GM12878 (cell line): ENCODE data around the gene PDS5A. TPM values are rescaled to one million over a fixed set of nuclear protein-coding genes. Genes with fewer than 3 reads are reported as not detected.
A peak's percentile ranks its signal among the peaks of the same experiment; 100 is the strongest.
"Not testable (repeated sequence)": the region's sequence is repeated elsewhere in the genome, so short reads cannot be mapped to it uniquely, and the experiment has no call there.

ENCODE experiments used
- ATAC-seq: fragments of 200-7000 bp; cut with Tn5 transposase; 3 replicates; pipeline ENCODE4 v1.9.1; 2020; ENCODE audit warnings: mild to moderate bottlenecking, moderate library complexity
- BruUV-seq: library from RNA; stranded (reverse); fragments of 400-500 nt; replicated peaks from 2 replicates; lab custom pipeline; 2021; lab: Mats Ljungman, UMichigan
- CTCF ChIA-PET: fragments of 300-600 bp; sonication (Branson Sonifier 250); formaldehyde crosslinking; extraction: SDS; loops from one replicate; lab custom pipeline; 2021; ENCODE audit warnings: inconsistent platforms; lab: Yijun Ruan, JAX
- POLR2A ChIA-PET: fragments of 350-600 bp; formaldehyde crosslinking; extraction: SDS; loops from one replicate; lab custom pipeline; 2021; ENCODE audit warnings: inconsistent platforms; lab: Charles Lee
- RAD21 ChIA-PET: fragments of 300-600 bp; sonication (Branson Sonifier 250); formaldehyde crosslinking; loops from one replicate; lab custom pipeline; 2023; ENCODE audit warnings: antibody characterized with exemption; ENCODE audit not compliant: unreplicated experiment; lab: Charles Lee
- SMC1A ChIA-PET: fragments of 300-600 bp; sonication (Branson Sonifier 250); formaldehyde crosslinking; loops from one replicate; lab custom pipeline; 2023; ENCODE audit not compliant: unreplicated experiment, uncharacterized antibody; lab: Charles Lee
- DNase-seq: peaks from one replicate; pipeline ENCODE4 v3.0.0-alpha.2; 2011; ENCODE audit warnings: low read depth, low spot score
- FAIRE-seq: peaks from 3 replicates; lab custom pipeline; 2011; peaks lifted over from hg19 to GRCh38; lab: Jason Lieb, UNC
- H2AFZ ChIP-seq: 2 replicates; pipeline ENCODE4 v1.6.0; 2011; ENCODE audit warnings: low read depth, low read length, control low read depth; ENCODE audit not compliant: control insufficient read depth
- H3K27ac ChIP-seq: 2 replicates; pipeline ENCODE4 v1.5.1; 2011; ENCODE audit warnings: control low read depth; ENCODE audit not compliant: control insufficient read depth, insufficient read depth
- H3K27me3 ChIP-seq, 2 experiments: replicated peaks in 1 of 2; 2 replicates each; pipeline versions ENCODE4 v1.6.0 to v1.6.1; 2011; ENCODE audit warnings: low read length in 1 of 2; ENCODE audit not compliant: control insufficient read depth in 2 of 2, insufficient read depth in 2 of 2
- H3K36me3 ChIP-seq, 2 experiments: 2 replicates each; pipeline ENCODE4 v1.5.1; 2011; ENCODE audit warnings: low read length in 1 of 2; ENCODE audit not compliant: control insufficient read depth in 2 of 2, insufficient read depth in 2 of 2
- H3K4me1 ChIP-seq: 2 replicates; pipeline ENCODE4 v1.6.1; 2011; ENCODE audit warnings: mild to moderate bottlenecking, low read length, moderate library complexity, mixed read lengths; ENCODE audit not compliant: control insufficient read depth, insufficient read depth
- H3K4me2 ChIP-seq: 2 replicates; pipeline ENCODE4 v1.6.0; 2011; ENCODE audit warnings: control low read depth; ENCODE audit not compliant: control insufficient read depth, insufficient read depth
- H3K4me3 ChIP-seq: fragments of 200-600 bp; sonication (generic); 2 replicates; pipeline ENCODE4 v1.5.1; 2016
- H3K79me2 ChIP-seq: 2 replicates; pipeline ENCODE4 v1.6.0; 2011; ENCODE audit warnings: low read length; ENCODE audit not compliant: control insufficient read depth, insufficient read depth
- H3K9ac ChIP-seq: 2 replicates; pipeline ENCODE4 v1.8.0; 2011; ENCODE audit warnings: low read length, control low read depth, mixed read lengths; ENCODE audit not compliant: control insufficient read depth, insufficient read depth
- H3K9me3 ChIP-seq: replicated peaks from 3 replicates; pipeline ENCODE4 v1.5.1; 2011; ENCODE audit warnings: mild to moderate bottlenecking, low read length; ENCODE audit not compliant: control insufficient read depth, insufficient read depth
- H4K20me1 ChIP-seq: 2 replicates; pipeline ENCODE4 v1.6.0; 2011; ENCODE audit not compliant: control insufficient read depth, insufficient read depth
- POU2F2 ChIP-seq: IDR thresholded peaks from 3 replicates; pipeline ENCODE4 v1.6.1; 2011; ENCODE audit warnings: low read depth, mild to moderate bottlenecking, low read length, borderline replicate concordance
- ZSCAN29 ChIP-seq: fragments of 450-650 bp; IDR thresholded peaks from 2 replicates; pipeline ENCODE4 v1.6.1; 2017; ENCODE audit warnings: mild to moderate bottlenecking, moderate library complexity
- WGBS: methylation state at CpG from one replicate; pipeline ENCODE4 v1.1.6; 2016; ENCODE audit warnings: low lambda C conversion rate; ENCODE audit not compliant: insufficient replicate concordance, insufficient coverage; ENCODE audit errors: missing lambda C conversion rate; 5-methylcytosine and 5-hydroxymethylcytosine counted together
- in situ Hi-C: fragments of 300-500 bp; cut with MboI; formaldehyde crosslinking; loops from 9 replicates; pipeline ENCODE4 v1.14.3; 2018; ENCODE audit warnings: mixed read lengths
- intact Hi-C: fragments of 100-400 bp; cut with micrococcal nuclease; formaldehyde crosslinking; loops from one replicate; pipeline ENCODE4 v1.14.2; 2022; ENCODE audit not compliant: unreplicated experiment
- polyA plus RNA-seq, 11 experiments: library from polyadenylated mRNA; depleted of rRNA in 4 of 11; unstranded in 6 of 11; stranded (reverse) in 5 of 11; fragments of >200 nt; fragmentation: Nextera tagmentation in 4 of 11; fragmentation: Illumina TruSeq in 1 of 11; extraction: Ambion mirVana in 4 of 11; extraction: Trizol in 1 of 11; gene quantifications; 1 replicate in 1 of 11; 2 replicates in 10 of 11; pipeline versions ENCODE4 v1.2.1 to v1.2.3, GENCODE V29; 2011 to 2016; ENCODE audit warnings: inconsistent platforms in 2 of 11, missing spikeins in 2 of 11, low read depth in 1 of 11
- total RNA-seq, 4 experiments: library from RNA; depleted of rRNA in 3 of 4; stranded (reverse); fragments of >200 nt in 3 of 4; fragmentation: Illumina TruSeq in 1 of 4; extraction: Trizol in 1 of 4; gene quantifications; 2 replicates each; pipeline versions ENCODE4 v1.2.1 to v1.2.3, GENCODE V29; 2013 to 2021
- TF ChIP-seq, protein P1 (sequence below): fragments of 450-650 bp; IDR thresholded peaks from 2 replicates; pipeline ENCODE4 v1.6.1; 2017; ENCODE audit warnings: mild to moderate bottlenecking, moderate library complexity
- TF ChIP-seq, protein P2 (sequence below): IDR thresholded peaks from 2 replicates; pipeline ENCODE4 v1.6.1; 2011; ENCODE audit warnings: mild to moderate bottlenecking, low read depth, low read length, moderate library complexity; ENCODE audit not compliant: insufficient replicate concordance
- TF ChIP-seq, protein P3 (sequence below): fragments of 450-650 bp; IDR thresholded peaks from 2 replicates; pipeline ENCODE4 v1.6.1; 2017; ENCODE audit warnings: borderline replicate concordance
- TF ChIP-seq, protein P4 (sequence below): fragments of 450-650 bp; formaldehyde crosslinking; IDR thresholded peaks from 2 replicates; pipeline ENCODE4 v1.4.0; 2020; ENCODE audit warnings: mild to moderate bottlenecking, moderate library complexity

Gene PDS5A
- total and polyA plus RNA-seq, 10 of the 15 experiments (the other 5 are each of a cell fraction or from before 2014, with no cell fraction given), result 13.7 to 69.7 (median 52.3) TPM

DNA sequence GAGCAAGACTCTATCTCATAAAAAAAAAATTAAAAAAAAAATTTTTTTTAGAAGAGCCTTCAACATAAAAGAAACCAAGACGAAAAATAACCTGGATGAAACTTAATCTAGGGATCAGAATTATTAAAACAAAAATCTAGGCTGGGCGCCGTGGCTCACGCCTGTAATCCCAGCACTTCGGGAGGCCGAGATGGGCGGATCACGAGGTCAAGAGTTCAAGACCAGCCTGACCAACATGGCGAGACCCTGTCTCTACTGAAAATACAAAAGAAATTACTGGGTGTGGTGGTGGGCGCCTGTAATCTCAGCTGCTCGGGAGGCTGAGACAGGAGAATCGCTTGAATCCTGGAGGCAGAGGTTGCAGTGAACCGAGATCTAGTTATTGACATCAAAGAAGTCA is 184.7 kb downstream of the PDS5A start:
- H3K4me2 ChIP-seq, H2AFZ ChIP-seq, intact Hi-C loops, H3K79me2 ChIP-seq, H3K27ac ChIP-seq, H4K20me1 ChIP-seq, H3K4me3 ChIP-seq, H3K36me3 ChIP-seq, in situ Hi-C loops, POLR2A ChIA-PET, FAIRE-seq, CTCF ChIA-PET, H3K9me3 ChIP-seq, H3K27me3 ChIP-seq, BruUV-seq, DNase-seq, H3K9ac ChIP-seq, ATAC-seq, H3K4me1 ChIP-seq, SMC1A ChIA-PET, RAD21 ChIA-PET: not testable (repeated sequence)
- WGBS, result 88% methylated on average over 13 of the region's 13 CpGs

DNA sequence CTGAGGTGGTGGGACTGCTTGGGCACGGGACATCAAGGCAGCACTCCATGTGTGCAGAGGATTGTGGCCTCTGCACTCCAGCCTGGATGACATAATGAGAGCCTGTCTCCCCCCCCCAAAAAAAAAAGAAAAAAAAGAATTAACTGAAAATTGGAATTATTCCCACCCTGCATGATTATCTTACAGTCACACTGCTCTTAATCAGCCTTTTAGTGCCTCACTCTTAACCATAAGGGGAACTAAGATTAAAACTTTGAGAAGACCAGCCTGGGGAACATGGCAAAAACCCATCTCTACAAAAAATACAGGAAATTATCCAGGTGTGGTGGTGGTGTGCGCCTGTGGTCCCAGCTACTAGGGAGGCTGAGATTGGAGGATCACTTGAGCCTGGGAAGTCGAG is 185.2 kb downstream of the PDS5A start:
- SMC1A ChIA-PET, result no interaction called here

More for the DNA sequence above, 185.2 kb downstream of the PDS5A start:
- WGBS, result 78% methylated on average over 3 of the region's 3 CpGs
- Histone ChIP-seq H3K4me3 (no peak overlapping the region), H3K27ac (no peak overlapping the region), H4K20me1 (no peaks in the 10 kb centered on the region), H3K27me3 (no peaks in the 10 kb centered on the region), H2AFZ (no peak overlapping the region), H3K9ac (no peak overlapping the region), H3K4me1 (peaks cover 7% of the 10 kb centered on the region), H3K4me2 (no peak overlapping the region; the same call in 1 of the 2 replicates), H3K36me3 (no peaks in the 10 kb centered on the region), H3K9me3 (no peaks in the 10 kb centered on the region), H3K79me2 (no peaks in the 10 kb centered on the region)
- in situ Hi-C loops, result no loop called here
- ATAC-seq (peak; percentile 31), FAIRE-seq (no peak), DNase-seq (no peak)
- ChIA-PET POLR2A (no interaction called here), CTCF (no interaction called here), RAD21 (no interaction called here)
- intact Hi-C loops, result no loop called here
- no TSS peak for BruUV-seq
- TF ChIP-seq, protein P1, sequence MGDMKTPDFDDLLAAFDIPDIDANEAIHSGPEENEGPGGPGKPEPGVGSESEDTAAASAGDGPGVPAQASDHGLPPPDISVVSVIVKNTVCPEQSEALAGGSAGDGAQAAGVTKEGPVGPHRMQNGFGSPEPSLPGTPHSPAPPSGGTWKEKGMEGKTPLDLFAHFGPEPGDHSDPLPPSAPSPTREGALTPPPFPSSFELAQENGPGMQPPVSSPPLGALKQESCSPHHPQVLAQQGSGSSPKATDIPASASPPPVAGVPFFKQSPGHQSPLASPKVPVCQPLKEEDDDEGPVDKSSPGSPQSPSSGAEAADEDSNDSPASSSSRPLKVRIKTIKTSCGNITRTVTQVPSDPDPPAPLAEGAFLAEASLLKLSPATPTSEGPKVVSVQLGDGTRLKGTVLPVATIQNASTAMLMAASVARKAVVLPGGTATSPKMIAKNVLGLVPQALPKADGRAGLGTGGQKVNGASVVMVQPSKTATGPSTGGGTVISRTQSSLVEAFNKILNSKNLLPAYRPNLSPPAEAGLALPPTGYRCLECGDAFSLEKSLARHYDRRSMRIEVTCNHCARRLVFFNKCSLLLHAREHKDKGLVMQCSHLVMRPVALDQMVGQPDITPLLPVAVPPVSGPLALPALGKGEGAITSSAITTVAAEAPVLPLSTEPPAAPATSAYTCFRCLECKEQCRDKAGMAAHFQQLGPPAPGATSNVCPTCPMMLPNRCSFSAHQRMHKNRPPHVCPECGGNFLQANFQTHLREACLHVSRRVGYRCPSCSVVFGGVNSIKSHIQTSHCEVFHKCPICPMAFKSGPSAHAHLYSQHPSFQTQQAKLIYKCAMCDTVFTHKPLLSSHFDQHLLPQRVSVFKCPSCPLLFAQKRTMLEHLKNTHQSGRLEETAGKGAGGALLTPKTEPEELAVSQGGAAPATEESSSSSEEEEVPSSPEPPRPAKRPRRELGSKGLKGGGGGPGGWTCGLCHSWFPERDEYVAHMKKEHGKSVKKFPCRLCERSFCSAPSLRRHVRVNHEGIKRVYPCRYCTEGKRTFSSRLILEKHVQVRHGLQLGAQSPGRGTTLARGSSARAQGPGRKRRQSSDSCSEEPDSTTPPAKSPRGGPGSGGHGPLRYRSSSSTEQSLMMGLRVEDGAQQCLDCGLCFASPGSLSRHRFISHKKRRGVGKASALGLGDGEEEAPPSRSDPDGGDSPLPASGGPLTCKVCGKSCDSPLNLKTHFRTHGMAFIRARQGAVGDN, result no peak
- TF ChIP-seq POU2F2 (no peak), ZSCAN29 (no peak)
- TF ChIP-seq, protein P2, sequence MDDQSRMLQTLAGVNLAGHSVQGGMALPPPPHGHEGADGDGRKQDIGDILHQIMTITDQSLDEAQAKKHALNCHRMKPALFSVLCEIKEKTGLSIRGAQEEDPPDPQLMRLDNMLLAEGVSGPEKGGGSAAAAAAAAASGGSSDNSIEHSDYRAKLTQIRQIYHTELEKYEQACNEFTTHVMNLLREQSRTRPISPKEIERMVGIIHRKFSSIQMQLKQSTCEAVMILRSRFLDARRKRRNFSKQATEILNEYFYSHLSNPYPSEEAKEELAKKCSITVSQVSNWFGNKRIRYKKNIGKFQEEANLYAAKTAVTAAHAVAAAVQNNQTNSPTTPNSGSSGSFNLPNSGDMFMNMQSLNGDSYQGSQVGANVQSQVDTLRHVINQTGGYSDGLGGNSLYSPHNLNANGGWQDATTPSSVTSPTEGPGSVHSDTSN, result no peak
- TF ChIP-seq, protein P3, sequence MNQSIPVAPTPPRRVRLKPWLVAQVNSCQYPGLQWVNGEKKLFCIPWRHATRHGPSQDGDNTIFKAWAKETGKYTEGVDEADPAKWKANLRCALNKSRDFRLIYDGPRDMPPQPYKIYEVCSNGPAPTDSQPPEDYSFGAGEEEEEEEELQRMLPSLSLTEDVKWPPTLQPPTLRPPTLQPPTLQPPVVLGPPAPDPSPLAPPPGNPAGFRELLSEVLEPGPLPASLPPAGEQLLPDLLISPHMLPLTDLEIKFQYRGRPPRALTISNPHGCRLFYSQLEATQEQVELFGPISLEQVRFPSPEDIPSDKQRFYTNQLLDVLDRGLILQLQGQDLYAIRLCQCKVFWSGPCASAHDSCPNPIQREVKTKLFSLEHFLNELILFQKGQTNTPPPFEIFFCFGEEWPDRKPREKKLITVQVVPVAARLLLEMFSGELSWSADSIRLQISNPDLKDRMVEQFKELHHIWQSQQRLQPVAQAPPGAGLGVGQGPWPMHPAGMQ, result no peak
- TF ChIP-seq, protein P4, sequence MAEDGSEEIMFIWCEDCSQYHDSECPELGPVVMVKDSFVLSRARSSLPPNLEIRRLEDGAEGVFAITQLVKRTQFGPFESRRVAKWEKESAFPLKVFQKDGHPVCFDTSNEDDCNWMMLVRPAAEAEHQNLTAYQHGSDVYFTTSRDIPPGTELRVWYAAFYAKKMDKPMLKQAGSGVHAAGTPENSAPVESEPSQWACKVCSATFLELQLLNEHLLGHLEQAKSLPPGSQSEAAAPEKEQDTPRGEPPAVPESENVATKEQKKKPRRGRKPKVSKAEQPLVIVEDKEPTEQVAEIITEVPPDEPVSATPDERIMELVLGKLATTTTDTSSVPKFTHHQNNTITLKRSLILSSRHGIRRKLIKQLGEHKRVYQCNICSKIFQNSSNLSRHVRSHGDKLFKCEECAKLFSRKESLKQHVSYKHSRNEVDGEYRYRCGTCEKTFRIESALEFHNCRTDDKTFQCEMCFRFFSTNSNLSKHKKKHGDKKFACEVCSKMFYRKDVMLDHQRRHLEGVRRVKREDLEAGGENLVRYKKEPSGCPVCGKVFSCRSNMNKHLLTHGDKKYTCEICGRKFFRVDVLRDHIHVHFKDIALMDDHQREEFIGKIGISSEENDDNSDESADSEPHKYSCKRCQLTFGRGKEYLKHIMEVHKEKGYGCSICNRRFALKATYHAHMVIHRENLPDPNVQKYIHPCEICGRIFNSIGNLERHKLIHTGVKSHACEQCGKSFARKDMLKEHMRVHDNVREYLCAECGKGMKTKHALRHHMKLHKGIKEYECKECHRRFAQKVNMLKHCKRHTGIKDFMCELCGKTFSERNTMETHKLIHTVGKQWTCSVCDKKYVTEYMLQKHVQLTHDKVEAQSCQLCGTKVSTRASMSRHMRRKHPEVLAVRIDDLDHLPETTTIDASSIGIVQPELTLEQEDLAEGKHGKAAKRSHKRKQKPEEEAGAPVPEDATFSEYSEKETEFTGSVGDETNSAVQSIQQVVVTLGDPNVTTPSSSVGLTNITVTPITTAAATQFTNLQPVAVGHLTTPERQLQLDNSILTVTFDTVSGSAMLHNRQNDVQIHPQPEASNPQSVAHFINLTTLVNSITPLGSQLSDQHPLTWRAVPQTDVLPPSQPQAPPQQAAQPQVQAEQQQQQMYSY, result no peak
